Colon (tissue), 2 donors: ENCODE data around the gene C1QTNF1.

Source experiments
- FAIRE-seq: peaks from 2 replicates; lab custom pipeline; 2012; peaks lifted over from hg19 to GRCh38; lab: Jason Lieb, UNC
- donor health status: control.
- donor health status: control.

Gene C1QTNF1

DNA sequence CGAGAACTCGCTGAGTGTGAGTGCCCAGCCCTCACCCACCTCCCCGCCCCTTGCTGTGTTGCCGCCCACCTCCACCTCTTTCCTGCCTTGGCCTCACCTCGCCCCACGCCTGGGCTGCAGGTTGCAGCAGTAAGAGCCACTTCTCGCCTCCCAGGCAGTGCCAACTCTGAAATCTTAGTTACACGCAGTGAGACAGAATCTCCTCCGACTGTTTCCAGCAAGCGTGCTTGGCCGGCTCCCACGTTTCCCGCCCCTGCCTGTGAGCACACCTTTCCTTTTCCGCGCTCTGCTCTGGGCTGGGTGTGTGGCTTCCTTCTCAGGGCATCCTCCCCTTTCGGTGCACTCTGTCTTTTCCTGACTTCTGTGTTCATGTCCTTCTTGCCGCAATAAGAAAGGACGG lies 56.4 kb downstream of the C1QTNF1 start:
- no peak for FAIRE-seq

DNA sequence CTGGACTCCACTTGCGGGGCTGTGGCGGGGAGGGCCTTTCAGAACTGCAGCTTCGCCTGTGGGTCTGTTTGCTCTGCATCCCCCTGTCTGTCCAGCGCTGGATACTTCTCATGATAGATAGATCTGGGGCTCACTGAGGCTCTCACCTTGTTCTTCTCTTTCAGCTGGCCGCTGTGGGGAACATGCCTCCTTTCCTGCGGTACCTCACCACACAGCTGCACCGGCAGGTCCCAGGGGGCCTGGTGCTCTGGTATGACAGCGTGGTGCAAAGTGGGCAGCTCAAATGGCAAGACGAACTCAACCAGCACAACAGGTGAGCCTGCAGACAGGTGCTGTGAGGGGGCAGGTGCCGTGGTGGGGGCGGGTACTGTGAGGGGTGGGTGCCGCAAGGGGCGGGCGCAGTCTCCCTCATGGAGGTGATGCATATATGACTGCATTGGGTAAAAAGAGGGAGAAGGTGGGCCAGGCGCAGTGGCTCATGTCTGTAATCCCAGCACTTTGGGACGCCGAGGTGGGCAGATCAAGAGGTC lies 56.9 kb downstream of the C1QTNF1 start:
- FAIRE-seq = no peak

DNA sequence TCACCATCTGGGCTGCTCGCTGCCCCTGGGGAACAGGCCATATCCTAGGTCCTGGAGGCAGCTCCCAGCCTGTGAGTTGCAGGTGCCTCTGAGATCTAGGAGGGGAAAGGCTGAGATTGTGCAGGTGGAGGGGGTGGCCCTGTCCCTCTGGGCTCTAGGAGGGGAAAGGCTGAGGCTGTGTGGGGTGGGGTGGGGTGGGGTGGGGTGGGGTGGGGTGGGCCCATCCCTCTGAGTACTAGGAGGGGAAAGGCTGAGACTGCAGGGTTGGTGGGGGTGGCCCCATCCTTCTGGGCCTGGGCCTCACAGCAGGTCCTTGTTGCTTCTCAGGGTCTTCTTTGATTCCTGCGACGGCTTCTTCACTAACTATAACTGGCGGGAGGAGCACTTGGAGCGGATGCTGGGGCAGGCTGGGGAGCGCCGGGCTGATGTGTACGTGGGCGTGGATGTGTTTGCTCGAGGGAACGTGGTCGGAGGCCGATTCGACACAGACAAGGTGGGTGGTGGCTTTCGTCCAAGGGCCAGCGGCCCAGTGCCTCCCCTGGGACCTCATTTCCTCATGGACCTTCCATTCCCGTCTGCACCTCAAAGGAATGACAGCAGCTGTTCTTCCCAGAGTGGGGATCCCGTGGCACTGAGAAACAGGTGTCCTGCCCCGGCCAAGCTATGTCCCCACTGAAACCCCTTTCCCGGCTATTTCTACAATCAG lies 57.8 kb downstream of the C1QTNF1 start:
- no peak for FAIRE-seq

DNA sequence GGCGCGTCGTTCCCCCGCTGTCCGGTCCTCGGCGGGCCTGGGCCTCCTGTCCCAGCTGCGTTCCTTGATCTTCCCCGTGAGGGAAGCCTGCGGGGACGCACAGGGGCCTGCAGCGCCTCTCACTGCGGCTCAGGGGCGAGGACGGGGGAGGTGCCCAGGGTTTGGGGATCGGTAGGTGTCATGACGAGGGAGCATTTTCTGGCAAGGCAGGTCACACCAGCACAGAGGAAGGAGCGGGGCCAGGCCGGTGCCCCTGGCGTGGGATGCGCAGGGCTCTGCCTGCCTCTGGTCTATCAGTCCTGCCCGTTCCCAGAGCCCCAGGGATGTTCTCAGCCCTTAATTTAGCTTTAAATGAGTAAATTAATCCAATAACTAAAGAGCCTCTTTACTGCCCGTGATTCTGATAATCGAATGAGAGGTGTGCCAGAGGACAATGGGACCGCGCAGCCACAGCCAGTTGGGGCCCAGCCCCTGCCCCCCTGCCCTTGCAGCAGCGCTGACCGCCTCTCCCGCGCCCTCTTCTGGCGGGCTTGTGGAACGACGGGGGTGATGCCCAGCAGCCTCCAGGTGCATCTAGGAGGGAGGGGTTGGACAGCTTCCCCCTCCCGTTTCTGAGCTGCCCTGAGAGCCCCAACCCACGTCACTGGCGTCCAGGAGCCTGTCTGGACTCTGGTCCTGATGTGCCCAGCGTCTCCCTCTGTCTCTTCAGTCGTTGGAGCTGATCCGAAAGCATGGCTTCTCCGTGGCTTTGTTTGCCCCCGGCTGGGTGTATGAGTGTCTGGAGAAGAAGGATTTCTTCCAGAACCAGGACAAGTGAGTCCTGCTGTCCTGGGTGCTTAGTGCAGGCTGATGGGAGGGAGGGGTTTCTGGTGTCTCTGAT lies 58.6 kb downstream of the C1QTNF1 start:
- no peak for FAIRE-seq

DNA sequence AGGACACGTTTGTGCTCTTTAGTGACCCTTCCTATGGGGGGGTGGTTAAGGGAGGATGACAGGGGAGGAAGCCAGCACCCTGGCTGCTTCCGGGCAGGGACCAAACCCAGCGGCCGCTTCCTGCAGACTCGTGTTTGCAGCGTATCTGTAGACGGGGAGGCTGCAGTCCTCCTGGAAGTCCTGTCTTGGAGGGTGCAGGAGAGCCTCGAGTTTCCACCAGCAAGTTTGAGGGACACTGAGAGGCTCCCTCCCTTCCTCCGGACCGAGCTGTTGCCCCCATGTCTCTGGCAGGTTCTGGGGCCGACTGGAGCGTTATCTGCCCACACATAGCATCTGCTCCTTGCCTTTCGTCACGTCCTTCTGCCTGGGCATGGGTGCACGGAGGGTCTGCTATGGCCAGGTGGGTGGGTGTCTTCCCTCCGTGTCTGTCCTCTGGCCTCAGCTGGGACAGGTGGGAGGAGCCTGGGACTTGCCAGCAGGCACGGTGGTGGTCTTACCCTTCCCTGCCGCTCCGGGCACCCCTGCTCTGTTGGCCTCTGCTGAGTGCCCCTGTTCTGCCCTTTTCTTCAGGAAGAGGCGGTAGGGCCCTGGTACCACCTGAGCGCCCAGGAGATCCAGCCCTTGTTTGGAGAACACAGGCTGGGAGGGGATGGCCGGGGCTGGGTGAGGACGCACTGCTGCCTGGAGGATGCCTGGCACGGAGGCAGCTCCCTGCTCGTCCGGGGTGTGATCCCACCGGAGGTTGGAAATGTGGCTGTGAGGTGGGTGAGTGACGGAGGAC lies 59.4 kb downstream of the C1QTNF1 start:
- no peak for FAIRE-seq

DNA sequence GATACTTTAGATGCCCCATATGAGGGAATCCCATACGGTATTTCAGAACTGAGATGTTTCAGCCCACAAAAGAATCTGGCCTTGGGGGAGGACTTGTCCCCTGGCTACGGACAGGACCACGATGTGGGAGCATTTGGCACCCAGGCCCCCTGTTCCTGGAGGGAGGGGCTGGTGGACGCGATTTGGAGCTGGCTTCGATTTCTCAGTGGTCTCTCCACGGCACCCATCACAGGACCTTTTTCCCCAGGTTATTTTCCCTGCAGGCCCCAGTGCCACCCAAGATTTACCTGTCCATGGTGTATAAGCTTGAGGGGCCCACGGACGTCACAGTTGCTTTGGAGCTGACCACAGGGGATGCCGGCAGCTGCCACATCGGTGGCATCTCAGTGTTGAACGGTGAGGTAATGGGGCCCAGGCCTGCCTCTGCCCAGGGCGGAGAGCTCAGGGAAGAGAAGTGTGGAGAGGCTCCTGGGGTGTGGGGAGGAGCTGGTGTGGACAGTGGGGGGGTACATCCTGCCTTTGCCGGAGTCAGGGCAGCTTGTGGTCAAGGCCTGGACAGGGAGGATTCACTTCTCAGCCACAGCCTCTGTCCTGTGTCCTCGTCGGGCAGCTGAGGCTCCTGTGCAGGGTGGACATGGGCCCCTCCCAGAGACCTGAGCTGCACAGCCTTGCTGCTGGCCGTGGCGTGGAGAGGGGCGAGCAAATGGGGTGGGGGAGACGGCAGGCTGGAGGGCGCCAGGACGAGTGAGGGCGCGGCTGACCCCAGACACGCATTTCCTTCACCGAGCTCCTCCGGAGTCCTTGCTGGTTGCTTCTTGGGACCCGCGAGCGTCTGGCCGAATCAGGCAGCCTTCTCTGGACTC lies 60.6 kb downstream of the C1QTNF1 start:
- no peak for FAIRE-seq

DNA sequence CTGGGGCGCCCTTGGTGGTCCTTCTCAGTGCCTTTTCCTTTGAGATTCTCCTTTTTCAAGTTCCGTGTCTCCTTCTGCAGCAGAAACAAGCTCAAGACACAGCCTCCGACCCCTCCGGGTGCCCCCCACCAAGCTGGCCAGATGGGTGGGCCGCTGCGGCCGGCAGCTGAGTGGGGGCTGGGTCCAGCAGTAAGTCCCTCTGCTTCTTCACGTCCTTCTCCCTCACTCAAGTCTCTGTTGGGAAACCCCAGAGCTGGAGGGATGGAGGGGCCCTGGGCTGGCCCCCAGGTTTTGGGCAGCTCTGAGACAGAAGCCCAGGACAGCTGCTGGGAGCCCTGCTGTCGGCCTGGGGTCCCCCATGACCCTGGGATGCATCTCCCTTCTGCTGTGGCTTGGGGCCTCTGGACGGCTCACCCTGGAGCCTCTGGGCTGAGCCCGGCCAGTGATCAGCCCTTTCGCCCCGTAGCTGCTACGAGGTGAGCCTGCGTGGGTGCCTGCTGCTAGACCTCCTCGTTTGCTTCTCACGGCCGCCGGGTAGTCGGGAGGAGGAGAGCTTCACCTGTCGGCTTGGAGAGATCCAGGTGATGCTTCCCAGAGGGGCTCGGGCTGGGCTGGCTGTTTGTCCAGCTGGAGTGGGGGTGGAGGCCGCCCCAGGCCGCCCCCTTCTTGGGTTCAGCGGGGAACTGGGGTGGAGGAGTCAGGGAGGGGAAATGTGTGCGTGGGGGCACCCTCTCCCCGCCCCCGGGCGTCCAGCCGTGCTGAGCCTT lies 61.4 kb downstream of the C1QTNF1 start:
- no peak for FAIRE-seq

DNA sequence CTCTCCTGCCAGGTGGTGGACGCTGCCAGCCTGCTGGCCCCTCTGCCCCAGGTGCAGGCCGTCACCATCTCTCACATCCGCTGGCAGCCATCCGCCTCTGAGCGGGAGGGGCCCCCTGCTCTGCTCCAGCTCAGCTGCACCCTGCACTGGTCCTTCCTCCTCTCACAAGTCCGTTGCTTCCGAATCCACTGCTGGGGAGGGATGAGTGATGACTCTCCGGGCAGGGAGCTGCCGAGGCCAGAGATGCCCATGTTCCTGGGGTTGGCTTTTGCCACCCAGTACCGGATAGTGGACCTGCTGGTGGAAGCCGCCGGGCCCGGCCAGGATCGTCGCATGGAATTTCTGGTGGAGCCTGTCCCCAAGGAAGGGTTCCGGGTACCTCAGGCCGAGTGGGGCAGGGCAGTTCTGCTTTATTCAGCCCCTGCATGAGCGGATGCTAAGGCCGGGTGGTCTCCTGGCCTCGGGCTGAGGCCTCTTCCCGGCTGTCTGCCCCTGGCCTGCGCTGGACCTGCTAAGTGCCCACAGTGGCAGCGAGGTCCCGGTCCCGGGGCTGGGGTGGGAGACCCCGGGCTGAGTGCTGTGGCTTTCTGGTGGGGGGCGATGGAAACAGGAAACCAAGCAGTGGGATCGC lies 62.1 kb downstream of the C1QTNF1 start:
- FAIRE-seq = no peak

DNA sequence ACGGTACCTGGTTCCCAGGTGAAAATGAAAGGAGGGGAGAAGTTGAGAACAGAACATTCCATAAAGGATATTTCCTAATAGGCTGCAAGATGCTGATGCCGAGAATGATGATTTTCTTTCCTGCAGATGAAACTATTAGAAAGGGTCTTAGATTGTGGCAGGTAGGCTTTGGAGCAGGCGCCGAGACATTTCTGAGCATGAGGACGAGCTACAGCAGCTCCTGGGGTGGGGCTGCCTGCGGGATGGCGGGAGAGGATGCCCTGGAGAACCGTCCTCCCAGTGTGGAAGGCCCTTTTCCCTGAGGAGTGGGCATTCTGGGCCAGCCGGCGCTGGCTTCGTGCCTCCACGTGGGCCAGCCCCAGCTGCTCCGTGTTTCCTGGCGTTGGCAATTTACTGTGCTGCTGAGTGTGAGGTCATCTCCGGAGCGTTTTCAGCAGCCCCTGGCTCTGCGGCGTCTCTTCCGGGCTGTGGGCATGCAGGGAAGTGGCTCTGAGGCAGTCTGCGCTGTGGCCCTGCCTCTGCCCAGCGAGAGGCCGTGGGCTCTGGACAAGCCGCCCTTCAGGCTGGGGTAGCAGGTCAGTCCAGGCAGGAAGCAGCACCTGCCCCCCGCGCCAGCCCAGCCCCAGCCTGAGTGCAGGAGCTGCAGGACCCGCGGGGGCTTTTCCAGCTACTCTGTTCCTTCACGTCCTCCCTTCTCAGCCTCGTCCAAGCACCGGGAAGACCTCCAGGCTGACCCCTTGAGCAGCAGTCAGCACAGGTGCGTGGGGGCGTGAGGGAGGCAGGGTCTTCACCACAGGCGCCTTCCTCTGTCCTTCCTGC lies 62.8 kb downstream of the C1QTNF1 start:
- no peak for FAIRE-seq

DNA sequence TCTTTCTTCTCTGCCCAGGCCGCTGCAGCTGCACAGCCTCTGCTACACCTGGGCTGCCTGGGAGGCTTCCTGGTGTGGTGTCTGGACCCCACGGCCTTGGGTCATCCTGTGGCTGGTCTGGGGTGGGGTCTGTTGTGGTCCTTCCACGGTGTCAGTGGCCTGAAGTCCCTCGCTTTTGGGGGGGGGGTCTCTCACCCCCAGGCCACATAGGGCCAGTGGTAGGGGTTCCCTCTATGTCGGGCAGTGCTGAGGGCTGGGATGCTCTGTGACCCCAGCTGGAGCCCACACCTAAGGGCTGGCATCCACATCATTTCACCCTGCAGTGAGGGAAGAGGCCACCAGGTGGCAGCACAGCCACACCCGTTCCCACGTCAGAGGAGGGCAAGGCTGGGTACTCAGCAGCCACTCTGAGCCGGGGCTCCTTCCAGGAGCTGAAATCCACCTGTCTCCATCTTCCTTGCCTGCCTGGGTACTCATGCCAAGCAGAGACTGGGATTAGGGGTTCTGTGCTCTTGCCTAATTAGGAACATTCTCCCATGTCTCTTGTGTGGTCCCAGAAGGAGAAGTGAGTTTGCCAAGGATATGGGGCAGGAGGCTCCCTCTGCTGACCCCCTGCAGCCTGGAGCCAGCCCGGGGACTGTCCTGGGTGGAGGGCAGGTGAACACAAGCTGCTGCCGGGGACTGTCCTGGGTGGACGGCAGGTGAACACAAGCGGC lies 63.6 kb downstream of the C1QTNF1 start:
- FAIRE-seq = no peak

DNA sequence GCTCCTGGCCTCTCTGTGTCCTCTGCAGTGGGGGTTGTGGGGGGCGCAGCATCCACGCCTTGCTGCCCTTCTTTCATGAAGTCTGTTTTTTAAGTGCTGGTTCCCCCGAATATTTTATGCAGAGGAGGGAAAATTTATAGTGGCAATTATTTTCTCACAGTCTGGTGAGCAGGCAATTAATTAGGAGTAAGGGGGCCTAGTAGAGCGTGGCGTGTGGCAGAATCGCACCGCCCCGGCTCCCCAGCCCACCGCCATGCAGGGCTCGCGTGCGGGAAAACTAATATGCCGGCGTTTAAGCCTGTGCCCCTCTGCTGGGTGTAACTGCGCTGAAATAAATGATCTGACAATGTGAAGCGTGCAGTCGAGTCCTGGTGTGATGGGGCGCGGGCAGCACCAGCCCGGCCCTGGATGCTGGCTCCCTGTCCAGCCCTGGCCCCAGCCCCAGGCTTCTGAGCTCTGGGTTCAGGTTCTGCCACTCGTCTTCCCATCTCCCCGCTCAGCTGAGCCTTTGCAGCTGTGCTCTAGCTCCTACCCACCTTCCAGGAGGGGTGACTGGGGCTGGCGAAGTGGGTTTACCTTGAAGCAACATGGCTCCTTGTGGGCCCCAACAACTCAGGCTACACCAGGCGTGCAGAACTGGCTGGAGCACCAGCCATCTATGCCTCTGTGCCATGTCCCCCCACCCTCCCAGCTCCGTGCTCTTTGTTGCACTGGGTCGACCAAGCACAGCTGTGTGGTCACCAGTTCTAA lies 64.5 kb downstream of the C1QTNF1 start:
- no peak for FAIRE-seq

DNA sequence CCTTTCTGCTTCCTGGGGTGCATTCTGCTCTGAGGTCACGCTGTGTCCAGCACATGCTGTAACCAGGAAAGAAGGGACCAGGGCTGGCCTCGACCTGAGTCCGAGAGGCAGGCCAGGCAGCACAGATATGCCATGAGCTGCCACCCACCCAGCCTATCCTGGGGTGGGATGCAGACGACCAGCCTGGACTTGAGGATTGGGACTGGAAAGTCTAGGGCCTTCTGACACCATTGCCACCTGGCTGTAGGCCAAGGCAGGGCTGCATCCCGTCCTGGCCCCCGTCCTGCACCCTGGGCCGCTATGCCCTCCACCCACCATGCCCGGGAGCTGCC lies 65.0 kb downstream of the C1QTNF1 start:
- no peak for FAIRE-seq

DNA sequence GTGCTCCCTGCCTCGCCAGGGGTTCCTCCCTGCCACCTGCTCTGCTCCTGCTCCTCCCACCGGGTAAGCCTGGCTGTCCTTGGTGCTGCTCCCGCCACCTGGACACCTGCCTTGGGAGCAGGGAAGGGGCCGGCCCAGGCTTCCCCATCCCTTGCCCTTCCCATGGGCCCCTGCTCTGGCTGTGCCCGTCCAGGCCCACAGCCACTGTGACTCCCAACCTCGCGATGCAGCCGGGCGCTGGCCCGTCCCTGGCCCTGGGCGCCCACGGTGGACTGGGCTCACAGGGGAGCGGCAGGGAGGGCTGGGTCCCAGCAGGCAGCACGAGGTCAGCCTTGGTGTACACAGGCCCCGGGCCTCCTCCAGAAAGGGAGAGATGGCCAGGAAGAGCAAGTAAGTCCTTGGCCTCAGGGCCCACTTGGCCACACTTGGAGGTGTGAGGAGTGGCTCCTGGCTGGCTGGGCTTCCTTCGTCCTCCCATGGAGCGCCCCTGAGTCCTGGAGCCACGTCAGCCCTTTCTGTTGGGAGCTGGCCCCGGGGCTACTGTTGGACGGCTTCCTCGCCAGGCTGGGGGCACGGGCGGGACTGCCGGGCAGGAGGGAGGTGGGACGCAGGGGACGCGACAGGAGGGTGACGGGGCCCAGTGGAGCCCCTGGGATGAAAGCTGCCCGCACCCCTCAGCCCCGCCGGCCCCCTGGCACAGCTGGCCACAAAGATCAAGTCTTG lies 65.9 kb downstream of the C1QTNF1 start:
- FAIRE-seq = no peak

DNA sequence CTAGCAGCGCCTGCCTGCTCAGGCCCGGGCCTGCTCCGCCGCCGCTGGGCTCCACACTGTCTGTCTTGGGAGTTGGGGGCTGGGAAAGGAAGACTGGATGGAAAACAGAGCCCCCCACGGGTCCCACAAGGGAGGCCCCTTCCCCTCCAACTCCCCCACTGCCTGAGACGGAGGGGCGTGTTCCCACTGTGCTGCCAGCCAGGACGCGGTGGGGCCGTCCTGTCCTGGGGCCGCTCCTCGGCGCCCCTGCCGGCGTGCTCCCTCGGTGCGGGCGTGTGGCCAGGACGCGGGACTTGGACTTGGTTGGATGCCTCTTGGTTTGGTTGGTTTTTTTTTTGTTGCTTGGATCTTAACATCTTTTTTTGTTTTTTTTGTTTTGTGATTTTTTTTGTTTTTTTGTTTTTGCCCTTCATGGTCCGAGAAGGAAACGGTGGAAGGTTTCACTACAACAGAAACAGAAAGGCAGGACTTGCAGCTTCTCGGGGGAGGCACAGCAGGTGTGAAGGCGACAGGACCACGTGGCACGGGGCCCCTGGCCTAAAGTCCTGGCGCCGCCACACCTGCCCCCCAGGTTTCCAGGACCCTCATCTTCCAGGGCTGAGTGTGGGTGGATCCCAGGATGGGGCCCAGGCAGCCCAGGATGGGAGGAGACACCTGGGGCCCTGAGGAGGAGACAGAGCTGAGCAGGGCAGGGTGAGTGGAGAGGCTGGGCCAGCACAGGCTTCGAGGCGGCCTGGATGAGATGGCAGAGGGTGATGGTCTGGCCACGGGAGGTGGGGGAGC lies 66.7 kb downstream of the C1QTNF1 start:
- no peak for FAIRE-seq

DNA sequence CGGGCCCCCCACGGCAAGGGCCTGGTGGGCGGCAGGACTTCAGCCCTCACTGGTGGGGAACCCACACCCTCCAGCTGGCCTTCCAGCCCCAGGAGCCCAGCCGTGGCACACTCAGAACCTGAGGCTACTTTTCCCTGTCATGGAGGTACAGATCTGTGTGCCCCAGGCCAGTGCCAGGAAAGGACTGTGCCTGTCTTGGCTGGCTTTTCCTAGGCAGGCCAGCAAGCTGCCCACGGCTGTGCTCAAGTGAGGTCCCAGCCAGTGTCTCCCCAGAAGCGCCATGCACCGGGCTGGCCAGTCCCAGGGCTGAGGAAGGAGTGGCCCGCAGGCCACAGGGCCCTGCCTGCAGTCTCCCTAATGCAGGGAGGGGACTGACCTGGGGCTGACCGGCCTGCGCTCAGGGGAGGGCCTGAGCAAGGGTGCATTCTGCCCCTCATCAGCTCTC lies 67.3 kb downstream of the C1QTNF1 start:
- FAIRE-seq = no peak

DNA sequence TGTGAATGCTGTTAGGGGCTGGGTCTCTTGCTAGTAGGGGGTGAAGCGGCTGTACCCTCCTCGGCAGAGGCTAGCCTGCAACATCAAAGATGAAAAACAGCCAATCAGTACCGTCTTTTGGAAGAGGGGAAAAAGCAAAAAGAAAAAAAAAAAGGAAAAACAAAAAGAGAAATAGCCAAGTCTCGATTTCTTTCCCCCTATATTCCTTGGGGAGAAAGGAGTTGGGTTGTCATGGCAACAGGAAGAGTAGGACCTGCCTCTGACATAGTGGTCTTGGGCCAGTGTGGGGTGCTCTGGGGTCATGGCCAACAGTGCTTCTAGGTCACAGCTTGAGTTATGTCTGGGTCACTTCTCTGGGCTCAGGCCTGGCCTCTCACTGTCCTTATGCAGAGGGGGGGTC lies 68.6 kb downstream of the C1QTNF1 start:
- FAIRE-seq = no peak

DNA sequence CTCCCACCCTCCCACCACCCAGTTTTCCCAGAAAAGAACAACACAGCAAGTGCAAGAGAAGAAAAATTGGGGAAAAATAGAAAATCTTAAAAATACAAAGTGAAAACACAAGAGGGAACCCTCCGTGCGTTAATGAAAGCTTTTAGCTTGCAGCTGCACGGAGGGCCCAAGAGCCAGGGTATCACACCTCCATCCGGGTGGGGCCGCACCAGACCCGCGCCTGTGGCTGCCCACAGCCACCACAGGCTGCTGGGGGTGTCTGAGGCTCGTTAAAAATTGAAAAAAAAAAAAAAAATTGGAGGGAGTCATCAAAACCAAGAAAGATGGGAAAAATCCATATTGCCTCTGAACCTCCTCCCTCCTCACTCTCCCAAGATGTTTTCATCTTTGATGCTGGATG lies 69.3 kb downstream of the C1QTNF1 start:
- no peak for FAIRE-seq
